ENCODE results near the gene SPEN.
"Not testable (repeated sequence)": the region's sequence is repeated elsewhere in the genome, so short reads cannot be mapped to it uniquely, and the experiment has no call there.

Gene SPEN

GRCh38 chr1:15837931-15838330 is 9.6 kb upstream of the SPEN start:
- no peak for DNase-seq (ENCODE audit: low spot score)

GRCh38 chr1:15838721-15839120 is 8.8 kb upstream of the SPEN start:
- TF ChIP-seq CTCF (IDR thresholded peaks at IDR 0.05; ENCODE audit: extremely low read depth, insufficient read depth, missing control alignments) = no peak
- in situ Hi-C loops (cut with MboI; ENCODE audit: low pct_unique_long_range_greater_than_20kb, low sequenced_read_pairs, unreplicated experiment) = no loop called here
- no peak for DNase-seq (ENCODE audit: low spot score)

More at GRCh38 chr1:15837931-15838330, 9.6 kb upstream of the SPEN start:
- no peak for TF ChIP-seq CTCF (IDR thresholded peaks at IDR 0.05; ENCODE audit: extremely low read depth, insufficient read depth, missing control alignments)
- in situ Hi-C loops (cut with MboI; ENCODE audit: low pct_unique_long_range_greater_than_20kb, low sequenced_read_pairs, unreplicated experiment) = no loop called here

- no peak for TF ChIP-seq CTCF (IDR thresholded peaks at IDR 0.05; ENCODE audit: extremely low read depth, insufficient read depth, missing control alignments)
- in situ Hi-C loops (cut with MboI; ENCODE audit: low pct_unique_long_range_greater_than_20kb, low sequenced_read_pairs, unreplicated experiment) = no loop called here
- DNase-seq (ENCODE audit: low spot score) = no peak
These were observed 3.5 kb upstream of the SPEN start for GRCh38 chr1:15843826-15844572.

- in situ Hi-C loops (cut with MboI; ENCODE audit: low pct_unique_long_range_greater_than_20kb, low sequenced_read_pairs, unreplicated experiment); DNase-seq (ENCODE audit: low spot score): not testable (repeated sequence)
These were observed 1.5 kb upstream of the SPEN start for GRCh38 chr1:15846056-15846455.

GRCh38 chr1:15847893-15848142 is 311 bp downstream of the SPEN start:
- no peak for DNase-seq (ENCODE audit: low spot score)
- in situ Hi-C loops (cut with MboI; ENCODE audit: low pct_unique_long_range_greater_than_20kb, low sequenced_read_pairs, unreplicated experiment) = no loop called here
- TF ChIP-seq CTCF (IDR thresholded peaks at IDR 0.05; ENCODE audit: extremely low read depth, insufficient read depth, missing control alignments) = no peak

GRCh38 chr1:15848143-15848928 is 829 bp downstream of the SPEN start:
- no peak for TF ChIP-seq CTCF (IDR thresholded peaks at IDR 0.05; ENCODE audit: extremely low read depth, insufficient read depth, missing control alignments)
- DNase-seq (ENCODE audit: low spot score) = no peak
- in situ Hi-C loops (cut with MboI; ENCODE audit: low pct_unique_long_range_greater_than_20kb, low sequenced_read_pairs, unreplicated experiment) = no loop called here
